Rectal smooth muscle tissue (tissue), 1 donor: ENCODE measurements around the gene CYP3A4.
"Not testable (repeated sequence)": the region's sequence is repeated elsewhere in the genome, so short reads cannot be mapped to it uniquely, and the experiment has no call there.

Source experiments
- H3K27ac ChIP-seq: one replicate; pipeline ENCODE4 v1.7.0; 2013; ENCODE audit warnings: low read depth, low read length, inconsistent platforms
- H3K27me3 ChIP-seq: one replicate; pipeline ENCODE4 v1.7.0; 2013; ENCODE audit warnings: low read length; ENCODE audit not compliant: control insufficient read depth, insufficient read depth
- H3K36me3 ChIP-seq: one replicate; pipeline ENCODE4 v1.7.0; 2013; ENCODE audit warnings: low read length; ENCODE audit not compliant: control insufficient read depth, insufficient read depth
- H3K4me1 ChIP-seq: one replicate; pipeline ENCODE4 v1.7.0; 2013; ENCODE audit warnings: low read length; ENCODE audit not compliant: control insufficient read depth, insufficient read depth
- H3K4me3 ChIP-seq: one replicate; pipeline ENCODE4 v1.7.0; 2013; ENCODE audit warnings: low read length
- H3K9ac ChIP-seq: one replicate; pipeline ENCODE4 v1.7.0; 2013; ENCODE audit warnings: low read length

CYP3A4 gene

DNA sequence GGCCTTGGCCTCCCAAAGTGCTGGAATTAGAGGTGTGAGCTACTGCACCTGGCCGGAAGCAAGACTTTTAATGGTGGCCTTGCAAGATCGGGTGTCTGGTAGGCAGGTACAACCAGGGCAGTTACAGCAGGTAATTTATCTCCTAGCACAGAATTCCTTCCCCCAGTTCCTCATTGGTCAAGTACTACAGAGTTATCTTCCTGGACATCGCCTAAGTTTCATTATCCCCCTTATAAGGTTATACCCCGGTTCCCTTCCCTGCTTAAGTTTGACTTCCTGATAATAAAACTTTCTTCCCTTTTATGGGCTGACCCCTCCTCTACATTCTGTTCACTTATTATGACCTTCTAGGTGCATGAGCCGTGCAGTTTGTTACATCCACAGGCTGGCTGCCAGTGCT lies 24.8 kb upstream of the CYP3A4 start:
- no peak overlapping the region for H3K27ac ChIP-seq
- H3K4me1 ChIP-seq = no peaks in the 10 kb centered on the region
- no peak overlapping the region for H3K4me3 ChIP-seq
- no peaks in the 10 kb centered on the region for H3K27me3 ChIP-seq
- no peak overlapping the region for H3K9ac ChIP-seq
- no peaks in the 10 kb centered on the region for H3K36me3 ChIP-seq

DNA sequence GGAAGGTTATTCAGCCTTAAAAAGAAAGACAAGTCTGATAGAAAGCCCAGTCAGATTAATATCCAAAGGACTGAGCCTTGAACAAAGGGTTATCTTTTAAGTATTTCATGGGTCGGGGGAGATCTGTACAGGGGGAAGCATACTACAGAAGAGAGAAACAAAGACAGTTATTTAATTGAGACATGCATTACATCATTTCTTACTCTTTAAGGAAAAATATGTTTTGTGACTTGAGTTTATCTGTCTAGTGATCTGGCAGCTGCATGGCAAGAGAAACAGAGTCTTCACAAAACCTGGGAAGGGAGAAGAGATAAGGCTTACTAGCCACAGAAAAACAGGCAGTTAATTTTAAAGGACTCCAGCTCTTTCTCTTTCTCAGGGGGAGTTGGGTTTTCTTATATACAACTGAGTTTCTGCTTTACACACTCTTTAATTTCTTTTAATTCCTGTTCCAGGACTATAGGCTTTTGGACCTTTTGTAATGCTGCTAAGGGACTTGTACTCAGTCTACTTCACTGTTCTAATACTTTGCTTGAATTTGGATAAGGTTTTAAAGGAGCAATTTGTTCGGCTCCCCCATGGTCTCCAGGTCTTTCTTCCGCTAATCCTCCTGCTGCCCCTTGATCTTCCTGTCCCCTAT lies 23.0 kb upstream of the CYP3A4 start:
- no peaks in the 10 kb centered on the region for H3K36me3 ChIP-seq
- H3K4me3 ChIP-seq = no peak overlapping the region
- no peak overlapping the region for H3K27ac ChIP-seq
- no peaks in the 10 kb centered on the region for H3K27me3 ChIP-seq
- H3K4me1 ChIP-seq = no peaks in the 10 kb centered on the region
- no peak overlapping the region for H3K9ac ChIP-seq

DNA sequence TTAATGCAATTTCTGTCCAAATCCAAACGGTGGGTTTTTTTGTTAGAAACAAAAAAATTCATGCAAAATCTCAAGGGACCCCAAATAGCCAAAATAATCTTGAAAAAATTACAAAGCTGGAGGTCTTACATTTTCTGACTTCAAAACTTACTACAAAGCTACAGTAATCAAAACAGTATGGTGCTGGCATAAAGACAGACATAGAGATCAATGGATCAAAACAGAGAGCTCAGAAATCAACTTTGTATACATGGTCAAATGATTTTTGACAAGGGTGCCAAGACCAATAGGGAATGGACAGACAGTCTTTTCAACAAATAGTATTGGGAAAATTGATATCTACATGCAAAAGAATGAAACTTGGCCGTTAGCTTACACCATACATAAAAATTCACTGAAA lies 21.7 kb upstream of the CYP3A4 start:
- Histone ChIP-seq H3K27ac (no peak overlapping the region), H3K9ac (no peak overlapping the region), H3K4me1 (no peaks in the 10 kb centered on the region), H3K27me3 (no peaks in the 10 kb centered on the region), H3K4me3 (no peak overlapping the region), H3K36me3 (no peaks in the 10 kb centered on the region)

DNA sequence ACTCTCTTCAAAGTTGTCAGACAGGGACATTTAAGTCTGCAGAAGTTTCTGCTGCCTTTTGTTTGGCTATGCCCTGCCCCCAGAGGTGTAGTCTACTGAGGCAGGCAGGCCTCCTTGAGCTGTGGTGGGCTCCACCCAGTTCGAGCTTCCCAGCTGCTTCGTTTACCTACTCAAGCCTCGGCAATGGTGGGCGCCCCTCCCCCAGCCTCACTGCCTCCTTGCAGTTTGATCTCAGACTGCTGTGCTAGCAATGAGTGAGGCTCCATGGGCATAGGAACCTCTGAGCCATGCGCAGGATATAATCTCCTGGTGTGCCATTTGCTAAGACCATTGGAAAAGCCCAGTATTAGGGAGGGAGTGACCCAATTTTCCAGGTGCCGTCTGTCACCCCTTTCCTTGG lies 19.1 kb upstream of the CYP3A4 start:
- not testable (repeated sequence) for H3K27ac ChIP-seq, H3K27me3 ChIP-seq, H3K4me1 ChIP-seq, H3K4me3 ChIP-seq, H3K9ac ChIP-seq, H3K36me3 ChIP-seq

DNA sequence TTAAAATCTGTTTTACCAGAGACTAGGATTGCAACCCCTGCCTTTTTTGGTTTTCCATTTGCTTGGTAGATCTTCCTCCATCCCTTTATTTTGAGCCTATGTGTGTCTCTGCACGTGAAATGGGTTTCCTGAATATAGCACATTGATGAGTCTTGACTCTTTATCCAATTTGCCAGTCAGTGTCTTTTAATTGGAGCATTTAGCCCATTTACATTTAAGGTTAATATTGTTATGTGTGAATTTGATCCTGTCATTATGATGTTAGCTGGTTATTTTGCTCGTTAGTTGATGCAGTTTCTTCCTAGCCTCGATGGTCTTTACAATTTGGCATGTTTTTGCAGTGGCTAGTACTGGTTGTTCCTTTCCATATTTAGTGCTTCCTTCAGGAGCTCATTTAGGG lies 17.4 kb upstream of the CYP3A4 start:
- H3K9ac ChIP-seq, H3K27me3 ChIP-seq, H3K4me1 ChIP-seq, H3K36me3 ChIP-seq, H3K27ac ChIP-seq, H3K4me3 ChIP-seq: not testable (repeated sequence)

DNA sequence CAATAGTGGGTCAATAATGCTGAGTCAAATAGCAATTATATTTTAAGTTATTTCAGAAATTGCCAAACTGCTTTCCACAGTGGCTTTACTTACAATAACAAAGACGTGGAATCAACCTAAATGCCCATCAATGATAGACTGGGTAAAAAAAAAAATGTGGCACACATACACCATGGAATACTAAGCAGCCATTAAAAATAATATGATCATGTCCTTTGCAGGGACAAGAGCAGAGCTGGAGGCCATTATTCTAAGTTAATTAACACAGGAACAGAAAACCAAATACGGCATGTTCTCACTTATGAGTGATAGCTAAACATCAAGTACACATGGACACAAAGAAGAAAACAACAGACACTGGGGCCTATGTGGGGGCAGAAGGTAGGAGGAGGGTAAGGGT lies 15.0 kb upstream of the CYP3A4 start:
- Histone ChIP-seq H3K36me3 (no peaks in the 10 kb centered on the region), H3K4me1 (no peaks in the 10 kb centered on the region), H3K9ac (no peak overlapping the region), H3K4me3 (no peak overlapping the region), H3K27ac (no peak overlapping the region), H3K27me3 (no peaks in the 10 kb centered on the region)

DNA sequence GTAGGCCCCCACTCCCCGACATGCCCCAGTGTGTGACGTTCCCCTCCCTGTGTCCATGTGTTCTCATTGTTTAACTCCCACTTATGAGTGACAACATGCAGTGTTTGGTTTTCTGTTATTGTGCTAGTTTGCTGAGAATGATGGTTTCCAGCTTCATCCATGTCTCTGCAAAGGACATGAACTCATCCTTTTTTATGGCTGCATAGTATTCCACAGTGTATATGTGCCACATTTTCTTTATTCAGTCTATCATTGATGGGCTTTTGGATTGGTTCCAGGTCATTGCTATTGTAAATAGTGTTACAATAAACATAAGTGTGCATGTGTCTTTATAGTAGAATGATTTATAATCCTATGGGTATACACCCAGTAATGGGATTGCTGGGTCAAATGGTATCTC lies 11.9 kb upstream of the CYP3A4 start:
- H3K9ac ChIP-seq, H3K4me1 ChIP-seq, H3K4me3 ChIP-seq, H3K27me3 ChIP-seq, H3K36me3 ChIP-seq, H3K27ac ChIP-seq: not testable (repeated sequence)

DNA sequence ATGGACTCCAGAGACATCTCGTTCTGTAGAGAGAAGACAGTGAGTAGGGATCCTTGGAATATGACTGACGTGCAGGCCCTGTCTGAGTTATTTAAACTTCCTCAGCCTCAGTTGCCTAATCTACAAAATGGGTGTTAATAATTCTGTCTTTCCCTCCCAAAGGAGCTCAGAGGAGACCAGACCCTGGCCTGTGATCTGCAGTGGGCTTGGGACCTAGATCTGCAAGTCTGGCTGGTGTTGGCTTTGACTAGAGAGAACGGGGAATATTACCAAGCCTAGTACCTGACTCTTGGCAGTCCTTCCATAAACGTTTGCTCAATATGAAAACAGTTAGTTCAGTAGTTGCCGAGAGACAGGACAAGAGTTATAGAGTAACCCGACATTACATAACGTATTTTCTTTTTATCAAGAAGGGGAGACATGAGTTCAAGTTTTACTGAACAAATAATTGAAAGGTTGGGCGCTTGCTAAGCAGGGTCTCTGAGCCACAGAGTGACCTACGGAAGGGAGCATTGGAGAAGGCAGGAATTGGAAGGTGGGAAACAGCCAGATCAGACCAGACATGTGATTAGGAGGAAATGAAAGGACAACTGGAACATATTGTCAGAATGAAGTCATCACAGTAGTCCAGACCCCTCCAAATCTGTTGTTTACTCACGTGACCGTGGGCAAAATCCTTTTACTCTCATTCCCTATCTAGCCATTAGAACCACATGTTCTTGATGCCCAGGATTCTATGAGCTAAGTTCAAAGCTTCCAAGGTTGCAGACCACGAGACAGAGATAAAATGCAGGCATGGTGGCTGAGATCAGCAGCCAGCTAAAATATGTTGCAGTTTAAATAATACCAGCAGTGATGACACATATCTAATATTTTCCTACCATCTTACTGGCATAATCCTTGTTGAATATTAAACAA lies 10.9 kb upstream of the CYP3A4 start:
- Histone ChIP-seq H3K27me3 (no peaks in the 10 kb centered on the region), H3K4me1 (no peaks in the 10 kb centered on the region), H3K36me3 (no peaks in the 10 kb centered on the region), H3K27ac (no peak overlapping the region), H3K9ac (no peak overlapping the region), H3K4me3 (no peak overlapping the region)

DNA sequence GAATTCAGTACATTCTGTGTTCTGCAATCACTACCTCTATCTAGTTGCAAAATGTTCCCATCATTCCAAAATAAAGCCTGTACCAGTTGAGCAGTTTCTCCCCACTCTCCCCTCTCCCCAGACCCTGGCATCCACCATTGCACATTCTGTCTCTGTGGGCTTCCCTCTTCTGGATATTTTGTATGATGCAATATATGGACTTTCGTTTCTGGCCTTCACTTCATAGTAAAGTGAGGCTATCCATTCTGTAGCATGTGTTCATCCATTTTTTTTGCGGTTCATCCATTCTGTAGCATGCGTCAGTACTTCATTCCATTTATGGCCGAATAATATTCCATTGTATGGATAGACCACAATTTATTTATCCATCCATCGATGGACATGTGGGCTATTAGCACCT lies 9.5 kb upstream of the CYP3A4 start:
- Histone ChIP-seq H3K4me3 (no peak overlapping the region), H3K27ac (no peak overlapping the region), H3K27me3 (no peaks in the 10 kb centered on the region), H3K9ac (no peak overlapping the region), H3K4me1 (no peaks in the 10 kb centered on the region), H3K36me3 (no peaks in the 10 kb centered on the region)

DNA sequence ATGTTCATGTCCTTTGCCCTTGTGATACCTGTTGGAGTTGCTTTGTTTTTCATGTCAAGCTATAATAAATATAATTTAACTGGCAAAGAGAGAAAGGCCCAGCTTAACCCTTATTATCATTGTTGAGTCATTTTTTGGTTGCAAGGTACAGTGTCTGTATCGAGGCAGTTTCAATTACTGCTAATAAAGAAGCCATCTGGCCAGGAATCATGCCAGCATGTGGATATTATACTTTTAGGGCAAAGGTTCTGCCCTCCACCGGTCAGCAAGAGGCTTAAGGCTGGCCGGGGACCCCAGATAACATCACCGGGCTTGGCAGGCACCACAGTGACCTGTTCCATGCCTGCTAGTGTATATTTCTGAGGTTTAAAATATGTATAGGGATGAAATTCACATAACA lies 9.0 kb upstream of the CYP3A4 start:
- no peaks in the 10 kb centered on the region for H3K4me1 ChIP-seq
- H3K27ac ChIP-seq = no peak overlapping the region
- no peak overlapping the region for H3K4me3 ChIP-seq
- H3K27me3 ChIP-seq = no peaks in the 10 kb centered on the region
- H3K36me3 ChIP-seq = no peaks in the 10 kb centered on the region
- no peak overlapping the region for H3K9ac ChIP-seq

DNA sequence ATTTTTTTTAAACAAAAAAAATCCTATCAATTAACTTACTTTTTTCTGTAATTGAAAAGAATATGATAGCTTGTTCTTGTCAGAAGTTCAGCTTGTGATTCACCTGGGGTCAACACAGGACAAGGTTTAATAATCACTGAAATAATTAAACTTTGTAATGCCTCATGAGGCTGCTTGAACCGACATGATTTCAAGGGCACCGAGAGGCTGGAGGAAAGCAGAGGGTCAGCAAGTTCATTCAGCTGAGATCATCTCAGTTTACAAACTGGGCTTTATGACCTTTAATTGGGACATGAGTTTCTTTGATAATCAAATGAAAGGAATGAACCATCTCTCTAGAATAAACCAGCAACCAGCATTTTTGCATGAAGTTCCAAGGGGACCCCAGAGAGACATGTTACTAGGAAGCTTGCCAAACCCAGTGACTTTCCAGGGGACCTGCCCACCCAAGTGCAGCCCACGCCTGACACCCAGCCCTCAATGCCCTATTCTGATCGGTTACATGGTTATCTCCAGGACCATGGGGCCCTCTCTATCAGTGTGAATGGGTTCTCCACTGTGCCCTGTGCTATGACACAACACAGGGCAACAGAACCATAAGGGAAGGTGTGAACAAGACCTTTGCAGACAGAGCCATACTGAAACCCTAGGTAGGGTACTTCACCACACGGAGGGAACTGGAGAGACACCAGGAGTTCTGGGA lies 7.8 kb upstream of the CYP3A4 start:
- no peaks in the 10 kb centered on the region for H3K36me3 ChIP-seq
- no peak overlapping the region for H3K4me3 ChIP-seq
- H3K9ac ChIP-seq = no peak overlapping the region
- H3K27ac ChIP-seq = no peak overlapping the region
- H3K4me1 ChIP-seq = no peaks in the 10 kb centered on the region
- H3K27me3 ChIP-seq = no peaks in the 10 kb centered on the region

DNA sequence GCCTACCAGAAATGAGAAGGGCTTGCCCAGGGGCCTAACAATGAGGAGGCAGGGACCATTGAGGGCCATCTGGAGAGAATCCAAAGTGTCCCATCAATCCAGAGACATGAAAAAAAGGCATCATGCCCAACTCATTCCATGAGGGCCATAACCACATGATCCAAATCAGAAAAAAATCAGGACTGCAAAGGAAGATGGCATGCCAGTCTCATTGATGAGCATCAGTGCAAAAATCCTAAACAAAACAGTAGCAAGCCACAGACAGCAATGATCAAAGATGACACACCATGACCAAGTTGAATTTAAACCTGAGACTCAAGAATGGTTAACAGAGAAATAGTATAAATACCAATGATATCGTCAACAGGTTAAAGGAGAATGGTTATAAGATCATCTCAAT lies 7.0 kb upstream of the CYP3A4 start:
- Histone ChIP-seq H3K9ac (no peak overlapping the region), H3K27ac (no peak overlapping the region), H3K27me3 (no peaks in the 10 kb centered on the region), H3K4me3 (no peak overlapping the region), H3K36me3 (no peaks in the 10 kb centered on the region), H3K4me1 (no peaks in the 10 kb centered on the region)
